GM19023 (cell line): ENCODE data around the gene MUC15.

Experiments used
- ATAC-seq: cut with Tn5 transposase; IDR thresholded peaks from one replicate; pipeline ENCODE4 v1.9.1; 2021; ENCODE audit warnings: mild to moderate bottlenecking, moderate library complexity; ENCODE audit not compliant: unreplicated experiment

MUC15 gene

DNA sequence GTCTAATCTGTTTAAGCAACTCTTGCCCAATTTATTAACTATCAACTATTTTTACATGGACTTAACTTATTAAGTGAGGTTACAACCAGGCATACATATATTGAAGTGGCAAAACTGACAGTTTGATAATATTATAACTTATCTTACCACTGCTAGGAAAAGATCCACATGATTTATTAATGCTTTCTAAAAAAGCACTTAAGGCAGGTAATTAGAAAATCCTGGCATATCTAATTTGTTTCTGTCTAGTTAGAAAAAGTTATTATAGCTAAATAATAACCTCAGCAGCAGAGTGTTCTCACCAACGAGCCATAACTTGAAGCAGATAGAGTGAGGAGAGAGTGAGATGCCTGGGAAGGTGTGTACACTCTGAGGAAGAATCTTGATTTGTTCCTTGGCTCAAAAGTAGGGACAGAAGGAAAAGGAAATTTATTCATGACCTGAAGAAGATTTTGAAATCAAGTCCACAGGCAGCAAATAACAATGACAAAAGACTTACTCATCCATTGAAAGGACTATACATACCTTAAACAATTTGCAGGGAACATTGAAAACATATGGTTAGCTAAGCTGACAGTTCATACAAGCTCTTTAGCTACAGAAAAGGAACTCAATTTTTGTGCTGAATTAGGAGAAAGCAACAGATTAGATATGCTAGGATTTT, 7.1 kb upstream of the MUC15 start:
- ATAC-seq: no peak

GRCh38 chr11:26575946-26576345, 3.9 kb upstream of the MUC15 start:
- no peak for ATAC-seq

DNA sequence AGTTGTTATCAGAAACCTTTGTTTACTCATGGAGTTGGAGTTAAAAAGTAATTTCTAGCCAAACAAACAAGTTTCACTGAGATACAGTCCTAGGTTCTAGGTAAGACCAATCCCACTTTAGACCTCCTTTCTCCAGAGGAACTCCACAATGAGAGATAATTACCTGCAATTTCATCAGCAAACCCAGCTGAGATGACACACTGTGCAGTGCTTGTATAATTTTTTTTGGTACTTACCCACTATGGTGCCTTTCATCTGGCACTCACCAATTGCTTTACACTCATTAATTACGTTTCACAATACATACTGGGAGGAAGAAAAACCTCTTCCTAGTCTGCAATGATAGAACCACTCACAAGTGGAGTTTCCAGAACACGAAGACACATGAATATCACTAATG, 1.8 kb upstream of the MUC15 start:
- ATAC-seq: no peak

GRCh38 chr11:26572770-26573402, 823 bp upstream of the MUC15 start:
- ATAC-seq: no peak

DNA sequence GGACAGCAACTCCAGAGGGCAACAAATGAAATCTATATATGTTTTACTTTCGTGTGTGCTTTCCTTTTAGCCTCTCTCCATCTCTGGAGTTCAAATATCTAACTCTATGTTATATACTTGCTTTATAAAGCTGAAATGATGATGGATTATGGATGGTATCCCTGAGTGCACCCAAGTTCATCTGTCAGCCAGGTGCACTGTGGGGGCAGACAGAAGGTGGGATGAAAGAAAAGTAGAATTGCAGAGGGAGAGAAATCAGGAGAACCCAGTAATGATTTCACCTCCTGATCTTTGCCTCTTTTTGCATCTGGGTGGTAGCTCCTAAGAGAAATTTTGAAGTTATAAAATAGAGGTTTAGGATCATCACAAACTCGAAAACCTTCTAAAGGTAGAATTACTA, 2.4 kb downstream of the MUC15 start:
- ATAC-seq: no peak

- ATAC-seq: no peak
These were observed 13.9 kb downstream of the MUC15 start for GRCh38 chr11:26558190-26558589.

DNA sequence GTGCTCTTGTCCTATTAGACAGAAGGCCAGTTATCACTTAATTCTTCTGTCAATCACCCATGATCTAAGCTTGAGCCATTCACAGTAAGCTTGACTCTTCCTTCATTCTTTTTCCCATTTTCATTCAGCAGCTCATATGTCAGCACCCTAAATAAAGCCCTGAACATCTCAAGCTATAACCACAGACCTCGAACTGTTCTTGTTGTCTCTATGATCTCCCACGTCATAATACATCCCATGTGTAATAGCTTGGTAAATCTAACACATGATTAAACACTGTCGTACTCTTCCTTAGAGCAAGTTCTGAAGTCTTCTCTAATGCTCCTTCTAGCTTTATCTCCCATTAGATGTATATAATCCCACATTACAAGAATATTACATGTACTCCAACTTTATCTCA, 14.4 kb downstream of the MUC15 start:
- no peak for ATAC-seq

GRCh38 chr11:26556582-26556981, 15.5 kb downstream of the MUC15 start:
- ATAC-seq: no peak

DNA sequence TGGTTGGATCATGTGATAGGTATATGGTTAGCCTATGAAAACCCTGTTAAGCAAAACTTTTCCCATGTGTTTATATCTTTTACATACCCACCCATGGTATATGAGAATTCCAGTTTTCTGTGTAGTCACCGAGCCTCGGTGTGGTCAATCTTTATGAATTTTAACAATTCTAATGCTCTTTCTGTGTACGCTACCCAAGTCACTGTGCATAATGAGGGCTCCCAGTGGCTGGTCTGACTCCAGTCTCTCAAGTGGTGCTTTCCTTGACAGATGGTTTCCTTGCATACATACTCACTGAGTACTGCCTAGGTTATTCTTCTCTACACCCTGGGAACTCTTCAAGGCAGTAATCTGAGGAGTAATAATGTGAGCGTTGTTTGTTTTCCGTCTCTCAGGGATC, 17.6 kb downstream of the MUC15 start:
- no peak for ATAC-seq

- no peak for ATAC-seq
These were observed 18.9 kb downstream of the MUC15 start for GRCh38 chr11:26553182-26553581.

DNA sequence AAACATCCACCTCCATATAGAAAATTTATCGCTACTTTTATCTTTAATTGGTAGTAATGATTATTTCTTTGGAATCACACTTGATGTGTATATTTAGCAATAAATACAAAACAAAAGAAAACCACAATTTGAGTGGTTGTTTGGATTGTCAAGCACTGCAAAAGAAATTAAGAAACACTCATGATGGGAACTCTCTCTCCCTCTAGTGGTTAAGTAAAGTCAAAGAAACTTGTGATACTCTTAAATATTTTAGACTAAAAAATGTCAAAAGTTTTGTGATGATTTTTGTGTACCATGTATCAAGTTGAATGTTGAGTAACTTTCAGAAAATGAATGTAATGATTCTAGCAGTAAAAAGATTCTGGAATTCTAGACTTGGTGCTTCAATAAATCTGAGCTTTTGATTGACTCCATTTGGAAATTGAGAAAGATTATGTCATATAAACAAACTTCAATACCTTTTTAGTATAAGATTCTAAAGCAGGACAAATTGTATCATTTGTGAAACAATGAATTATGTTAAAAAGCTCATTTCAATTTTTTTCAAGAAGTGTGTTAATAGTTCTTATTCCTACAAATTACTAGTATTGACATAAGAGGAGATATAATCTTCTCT, 20.8 kb downstream of the MUC15 start:
- ATAC-seq: no peak

- no peak for ATAC-seq
These were observed 22.0 kb downstream of the MUC15 start for GRCh38 chr11:26550022-26550421.

- ATAC-seq: no peak
These were observed 22.9 kb downstream of the MUC15 start for GRCh38 chr11:26549176-26549575.

- ATAC-seq: no peak
These were observed 30.2 kb downstream of the MUC15 start for GRCh38 chr11:26541870-26542269.

DNA sequence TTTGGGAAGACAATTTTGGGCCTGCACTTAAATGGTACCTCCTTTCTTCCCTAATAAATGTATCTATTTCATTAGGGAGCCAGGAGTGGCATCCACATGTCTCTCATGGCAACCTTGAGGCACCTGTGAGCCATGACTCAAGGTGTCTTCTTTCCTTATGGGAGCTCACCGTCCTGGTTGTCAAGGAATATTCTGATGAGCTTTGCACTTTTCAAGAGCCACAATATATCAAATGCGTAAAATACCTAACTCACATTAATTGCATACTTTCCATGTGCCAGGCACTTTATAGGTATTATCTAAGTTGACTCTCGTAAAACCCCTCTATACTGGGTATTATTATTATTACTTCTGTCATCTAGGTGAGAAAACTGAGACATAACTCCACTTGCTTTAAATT, 32.5 kb downstream of the MUC15 start:
- no peak for ATAC-seq

DNA sequence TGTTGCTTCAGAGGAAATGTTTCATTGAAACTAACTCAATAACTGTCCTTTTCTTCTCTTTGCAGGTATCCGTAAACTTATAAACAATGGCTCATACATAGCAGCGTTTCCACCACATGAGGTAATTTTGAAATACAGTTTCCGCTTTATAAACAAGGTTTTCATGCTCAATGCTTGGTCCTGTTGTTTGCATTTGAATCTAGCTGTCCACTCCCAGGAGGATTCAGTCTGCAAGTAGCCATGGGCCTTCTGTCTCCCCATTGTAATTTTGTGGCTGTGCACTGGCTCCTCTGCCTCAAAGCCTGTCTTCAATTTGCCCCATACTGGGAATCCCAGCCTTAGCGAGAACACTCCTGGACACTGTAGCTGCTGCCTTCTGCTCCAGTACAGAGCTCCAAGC, 34.7 kb downstream of the MUC15 start:
- no peak for ATAC-seq

GRCh38 chr11:26527685-26528084, 44.4 kb downstream of the MUC15 start:
- no peak for ATAC-seq

- no peak for ATAC-seq
These were observed 49.0 kb downstream of the MUC15 start for GRCh38 chr11:26522912-26523610.

GRCh38 chr11:26519469-26519868, 52.6 kb downstream of the MUC15 start:
- ATAC-seq: no peak

- no peak for ATAC-seq
These were observed 59.9 kb downstream of the MUC15 start for GRCh38 chr11:26512196-26512595.

DNA sequence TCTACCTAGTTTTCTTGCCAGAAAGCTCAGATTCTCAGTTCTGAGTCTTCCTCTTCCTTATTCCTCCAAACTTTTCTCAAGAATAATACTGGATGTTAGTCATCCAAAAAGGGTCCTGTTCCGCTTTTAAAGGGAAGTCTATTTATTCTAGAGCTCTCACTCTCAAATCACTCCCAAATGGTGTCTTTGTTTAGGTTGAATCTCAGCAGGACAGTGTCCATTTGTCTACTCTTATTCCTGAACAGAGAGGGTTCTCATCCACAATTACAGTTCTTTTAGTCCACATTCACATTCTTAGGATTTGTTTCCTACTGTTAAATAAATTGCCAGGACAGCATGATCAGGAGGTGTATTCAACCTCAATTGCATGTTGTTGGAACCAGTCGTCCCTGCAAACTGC, 61.3 kb downstream of the MUC15 start:
- ATAC-seq: no peak

- ATAC-seq: no peak
These were observed 61.9 kb downstream of the MUC15 start for GRCh38 chr11:26510164-26510563.
